GM12878 (cell line): ENCODE results near the gene PAEP. TPM values are rescaled to one million over a fixed set of nuclear protein-coding genes. Genes with fewer than 3 reads are reported as not detected.
"Not testable (repeated sequence)": the region's sequence is repeated elsewhere in the genome, so short reads cannot be mapped to it uniquely, and the experiment has no call there.

Experiments used
- ATAC-seq: fragments of 200-7000 bp; cut with Tn5 transposase; 3 replicates; pipeline ENCODE4 v1.9.1; 2020; ENCODE audit warnings: mild to moderate bottlenecking, moderate library complexity
- BruUV-seq: library from RNA; stranded (reverse); fragments of 400-500 nt; replicated peaks from 2 replicates; lab custom pipeline; 2021; lab: Mats Ljungman, UMichigan
- CTCF ChIA-PET: fragments of 300-600 bp; sonication (Branson Sonifier 250); formaldehyde crosslinking; extraction: SDS; loops from one replicate; lab custom pipeline; 2021; ENCODE audit warnings: inconsistent platforms; lab: Yijun Ruan, JAX
- POLR2A ChIA-PET: fragments of 350-600 bp; formaldehyde crosslinking; extraction: SDS; loops from one replicate; lab custom pipeline; 2021; ENCODE audit warnings: inconsistent platforms; lab: Charles Lee
- RAD21 ChIA-PET: fragments of 300-600 bp; sonication (Branson Sonifier 250); formaldehyde crosslinking; loops from one replicate; lab custom pipeline; 2023; ENCODE audit warnings: antibody characterized with exemption; ENCODE audit not compliant: unreplicated experiment; lab: Charles Lee
- SMC1A ChIA-PET: fragments of 300-600 bp; sonication (Branson Sonifier 250); formaldehyde crosslinking; loops from one replicate; lab custom pipeline; 2023; ENCODE audit not compliant: unreplicated experiment, uncharacterized antibody; lab: Charles Lee
- DNase-seq: peaks from one replicate; pipeline ENCODE4 v3.0.0-alpha.2; 2011; ENCODE audit warnings: low read depth, low spot score
- FAIRE-seq: peaks from 3 replicates; lab custom pipeline; 2011; peaks lifted over from hg19 to GRCh38; lab: Jason Lieb, UNC
- H2AFZ ChIP-seq: 2 replicates; pipeline ENCODE4 v1.6.0; 2011; ENCODE audit warnings: low read depth, low read length, control low read depth; ENCODE audit not compliant: control insufficient read depth
- H3K27ac ChIP-seq: 2 replicates; pipeline ENCODE4 v1.5.1; 2011; ENCODE audit warnings: control low read depth; ENCODE audit not compliant: control insufficient read depth, insufficient read depth
- H3K27me3 ChIP-seq, 2 experiments: replicated peaks in 1 of 2; 2 replicates each; pipeline versions ENCODE4 v1.6.0 to v1.6.1; 2011; ENCODE audit warnings: low read length in 1 of 2; ENCODE audit not compliant: control insufficient read depth in 2 of 2, insufficient read depth in 2 of 2
- H3K36me3 ChIP-seq, 2 experiments: 2 replicates each; pipeline ENCODE4 v1.5.1; 2011; ENCODE audit warnings: low read length in 1 of 2; ENCODE audit not compliant: control insufficient read depth in 2 of 2, insufficient read depth in 2 of 2
- H3K4me1 ChIP-seq: 2 replicates; pipeline ENCODE4 v1.6.1; 2011; ENCODE audit warnings: mild to moderate bottlenecking, low read length, moderate library complexity, mixed read lengths; ENCODE audit not compliant: control insufficient read depth, insufficient read depth
- H3K4me2 ChIP-seq: 2 replicates; pipeline ENCODE4 v1.6.0; 2011; ENCODE audit warnings: control low read depth; ENCODE audit not compliant: control insufficient read depth, insufficient read depth
- H3K4me3 ChIP-seq: fragments of 200-600 bp; sonication (generic); 2 replicates; pipeline ENCODE4 v1.5.1; 2016
- H3K79me2 ChIP-seq: 2 replicates; pipeline ENCODE4 v1.6.0; 2011; ENCODE audit warnings: low read length; ENCODE audit not compliant: control insufficient read depth, insufficient read depth
- H3K9ac ChIP-seq: 2 replicates; pipeline ENCODE4 v1.8.0; 2011; ENCODE audit warnings: low read length, control low read depth, mixed read lengths; ENCODE audit not compliant: control insufficient read depth, insufficient read depth
- H3K9me3 ChIP-seq: replicated peaks from 3 replicates; pipeline ENCODE4 v1.5.1; 2011; ENCODE audit warnings: mild to moderate bottlenecking, low read length; ENCODE audit not compliant: control insufficient read depth, insufficient read depth
- H4K20me1 ChIP-seq: 2 replicates; pipeline ENCODE4 v1.6.0; 2011; ENCODE audit not compliant: control insufficient read depth, insufficient read depth
- FOS ChIP-seq: IDR thresholded peaks from 3 replicates; pipeline ENCODE4 v1.6.1; 2011; ENCODE audit warnings: borderline replicate concordance; ENCODE audit not compliant: insufficient read length; ENCODE audit errors: extremely low read depth
- IKZF2 ChIP-seq, 2 experiments: fragments of 450-650 bp; IDR thresholded peaks; 2 replicates each; pipeline ENCODE4 v1.6.1; 2017; ENCODE audit warnings: mild to moderate bottlenecking in 2 of 2, moderate library complexity in 2 of 2
- NR2C2 ChIP-seq: IDR thresholded peaks from 2 replicates; pipeline ENCODE4 v1.6.1; 2011; ENCODE audit warnings: borderline replicate concordance, low read depth; ENCODE audit not compliant: control insufficient read depth, insufficient read length
- RBBP5 ChIP-seq: fragments of 200-600 bp; sonication (generic); conservative IDR thresholded peaks from 2 replicates; pipeline ENCODE4 v1.6.1; 2016
- WGBS: methylation state at CpG from one replicate; pipeline ENCODE4 v1.1.6; 2016; ENCODE audit warnings: low lambda C conversion rate; ENCODE audit not compliant: insufficient replicate concordance, insufficient coverage; ENCODE audit errors: missing lambda C conversion rate; 5-methylcytosine and 5-hydroxymethylcytosine counted together
- in situ Hi-C: fragments of 300-500 bp; cut with MboI; formaldehyde crosslinking; loops from 9 replicates; pipeline ENCODE4 v1.14.3; 2018; ENCODE audit warnings: mixed read lengths
- intact Hi-C: fragments of 100-400 bp; cut with micrococcal nuclease; formaldehyde crosslinking; loops from one replicate; pipeline ENCODE4 v1.14.2; 2022; ENCODE audit not compliant: unreplicated experiment
- polyA plus RNA-seq, 11 experiments: library from polyadenylated mRNA; depleted of rRNA in 4 of 11; unstranded in 6 of 11; stranded (reverse) in 5 of 11; fragments of >200 nt; fragmentation: Nextera tagmentation in 4 of 11; fragmentation: Illumina TruSeq in 1 of 11; extraction: Ambion mirVana in 4 of 11; extraction: Trizol in 1 of 11; gene quantifications; 1 replicate in 1 of 11; 2 replicates in 10 of 11; pipeline versions ENCODE4 v1.2.1 to v1.2.3, GENCODE V29; 2011 to 2016; ENCODE audit warnings: inconsistent platforms in 2 of 11, missing spikeins in 2 of 11, low read depth in 1 of 11
- total RNA-seq, 4 experiments: library from RNA; depleted of rRNA in 3 of 4; stranded (reverse); fragments of >200 nt in 3 of 4; fragmentation: Illumina TruSeq in 1 of 4; extraction: Trizol in 1 of 4; gene quantifications; 2 replicates each; pipeline versions ENCODE4 v1.2.1 to v1.2.3, GENCODE V29; 2013 to 2021
- TF ChIP-seq, protein P1 (sequence below): fragments of 150-350 bp; IDR thresholded peaks from 2 replicates; pipeline ENCODE4 v1.6.1; 2014; ENCODE audit warnings: mild to moderate bottlenecking, low read depth, low read length

The PAEP gene
- total and polyA plus RNA-seq, 10 of the 15 experiments (the other 5 are each of a cell fraction or from before 2014, with no cell fraction given) = not detected

DNA sequence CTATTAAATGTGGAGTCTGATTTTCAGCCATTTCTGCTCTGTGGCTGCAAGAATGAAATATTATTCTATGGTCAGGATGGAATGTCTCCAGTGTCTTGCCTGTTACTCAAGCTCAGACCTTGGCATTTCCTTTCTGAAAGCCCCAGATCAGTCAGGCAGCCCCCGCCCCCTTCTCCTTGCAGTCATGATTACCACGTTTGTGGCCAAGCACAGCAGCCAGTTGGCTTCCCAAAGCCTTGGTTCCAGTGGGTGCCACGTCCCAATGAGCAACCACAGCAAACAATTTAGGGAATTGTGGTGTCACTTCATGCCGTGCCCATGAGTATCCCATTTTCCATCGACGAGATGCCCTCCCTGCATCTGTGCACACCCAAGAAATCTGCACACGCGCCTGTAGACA is 25.3 kb upstream of the PAEP start:
- DNase-seq = no peak
- POLR2A ChIA-PET = no interaction called here

DNA sequence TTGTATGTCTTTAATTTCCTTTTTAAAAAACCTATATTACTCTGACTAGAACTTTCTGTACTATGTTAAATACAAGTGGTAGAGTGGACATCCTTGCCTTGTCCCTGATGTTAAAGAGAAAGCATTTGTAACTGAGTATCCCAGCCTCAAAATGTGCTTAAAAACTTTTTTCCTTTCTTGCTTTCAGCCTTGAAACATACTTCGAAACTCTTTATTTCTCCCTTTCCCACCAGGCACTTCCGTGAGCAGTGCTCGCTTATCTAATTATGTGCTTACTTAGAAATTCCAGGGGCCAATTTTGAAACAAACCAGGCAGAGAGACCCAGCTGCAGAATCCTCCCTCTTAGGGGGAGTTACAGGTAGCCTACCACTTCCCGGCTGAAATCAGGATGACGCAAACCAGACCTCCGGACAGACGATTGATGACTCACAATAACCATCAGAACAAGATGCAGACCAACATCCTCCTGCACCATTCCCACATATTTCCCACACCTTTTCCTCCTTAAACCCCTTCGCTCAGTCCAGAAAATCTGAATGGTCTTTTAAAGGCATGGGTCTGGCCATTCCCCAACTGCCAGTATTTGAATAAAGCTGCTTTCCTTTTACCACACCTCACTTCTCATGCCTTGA is 18.2 kb upstream of the PAEP start:
- intact Hi-C loops, POLR2A ChIA-PET, in situ Hi-C loops: not testable (repeated sequence)

More for the DNA sequence above, 25.3 kb upstream of the PAEP start:
- Histone ChIP-seq H3K27ac (no peak overlapping the region), H3K79me2 (no peaks in the 10 kb centered on the region), H3K4me2 (no peak overlapping the region), H3K27me3 (peaks cover 0 to 1% of the 10 kb centered on the region in 2 experiments; a peak in 1 of 4 replicates), H3K9ac (no peak overlapping the region), H3K4me1 (no peaks in the 10 kb centered on the region), H4K20me1 (no peaks in the 10 kb centered on the region), H3K36me3 (no peaks in the 10 kb centered on the region), H2AFZ (no peak overlapping the region), H3K4me3 (no peak overlapping the region), H3K9me3 (no peaks in the 10 kb centered on the region)
- SMC1A ChIA-PET = no interaction called here
- CTCF ChIA-PET = no interaction called here
- TF ChIP-seq NR2C2 (no peak), FOS (no peak), IKZF2 (IDR thresholded peaks at IDR 0.05) (no peak), RBBP5 (no peak)
- TF ChIP-seq, protein P1, sequence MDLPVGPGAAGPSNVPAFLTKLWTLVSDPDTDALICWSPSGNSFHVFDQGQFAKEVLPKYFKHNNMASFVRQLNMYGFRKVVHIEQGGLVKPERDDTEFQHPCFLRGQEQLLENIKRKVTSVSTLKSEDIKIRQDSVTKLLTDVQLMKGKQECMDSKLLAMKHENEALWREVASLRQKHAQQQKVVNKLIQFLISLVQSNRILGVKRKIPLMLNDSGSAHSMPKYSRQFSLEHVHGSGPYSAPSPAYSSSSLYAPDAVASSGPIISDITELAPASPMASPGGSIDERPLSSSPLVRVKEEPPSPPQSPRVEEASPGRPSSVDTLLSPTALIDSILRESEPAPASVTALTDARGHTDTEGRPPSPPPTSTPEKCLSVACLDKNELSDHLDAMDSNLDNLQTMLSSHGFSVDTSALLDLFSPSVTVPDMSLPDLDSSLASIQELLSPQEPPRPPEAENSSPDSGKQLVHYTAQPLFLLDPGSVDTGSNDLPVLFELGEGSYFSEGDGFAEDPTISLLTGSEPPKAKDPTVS = no peak
- ATAC-seq = no peak
- intact Hi-C loops = no loop called here
- no peak for FAIRE-seq
- in situ Hi-C loops = no loop called here
- WGBS = 28% methylated on average over 8 of the region's 8 CpGs
- RAD21 ChIA-PET = no interaction called here
- no TSS peak for BruUV-seq

More for the DNA sequence above, 18.2 kb upstream of the PAEP start:
- H3K79me2 ChIP-seq, ATAC-seq, H3K36me3 ChIP-seq, H3K4me2 ChIP-seq, H3K4me3 ChIP-seq, H3K4me1 ChIP-seq, DNase-seq, BruUV-seq, H3K27ac ChIP-seq, H2AFZ ChIP-seq, H4K20me1 ChIP-seq, H3K9me3 ChIP-seq, H3K9ac ChIP-seq, SMC1A ChIA-PET, H3K27me3 ChIP-seq, CTCF ChIA-PET, RAD21 ChIA-PET, FAIRE-seq: not testable (repeated sequence)
- 47% methylated on average over 8 of the region's 8 CpGs for WGBS
